Measurements from ENCODE around the gene MRPL11.

GRCh38 chr11:66437979-66438503 is 607 bp downstream of the MRPL11 start:
- TF ChIP-seq CTCF (IDR thresholded peaks at IDR 0.05): no peak
- no peak for TF ChIP-seq POLR2A (IDR thresholded peaks at IDR 0.05)
